COLO829 (cell line): Measurements from ENCODE around the gene IL3RA.
"Not testable (repeated sequence)": the region's sequence is repeated elsewhere in the genome, so short reads cannot be mapped to it uniquely, and the experiment has no call there.

Source experiments
- DNase-seq: peaks from one replicate; pipeline ENCODE4 v3.0.0; 2012; ENCODE audit warnings: low spot score

The IL3RA gene

DNA sequence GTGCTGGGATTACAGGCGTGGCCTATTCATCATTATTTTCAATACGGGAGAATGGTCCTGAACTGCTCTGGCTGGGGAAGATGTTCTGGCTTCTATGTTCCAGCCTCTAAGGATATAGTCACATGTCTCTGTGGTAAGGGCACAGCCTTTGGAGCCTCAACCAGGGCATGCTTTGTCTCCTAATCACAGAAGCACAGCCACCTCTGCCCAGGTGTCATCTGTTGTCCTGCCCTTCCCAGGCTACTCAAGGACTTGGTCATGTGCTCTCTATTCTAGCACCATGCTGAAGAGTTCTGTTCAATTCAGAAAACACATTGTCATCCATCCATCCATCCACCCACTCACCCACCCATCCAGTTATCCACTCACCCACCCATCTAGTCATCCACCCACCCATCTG is 86.6 kb downstream of the IL3RA start:
- DNase-seq = no peak

- DNase-seq = no peak
Measured at GRCh38 chrX:1424147-1424851, 87.7 kb downstream of the IL3RA start.

GRCh38 chrX:1425381-1425780 is 88.8 kb downstream of the IL3RA start:
- no peak for DNase-seq

DNA sequence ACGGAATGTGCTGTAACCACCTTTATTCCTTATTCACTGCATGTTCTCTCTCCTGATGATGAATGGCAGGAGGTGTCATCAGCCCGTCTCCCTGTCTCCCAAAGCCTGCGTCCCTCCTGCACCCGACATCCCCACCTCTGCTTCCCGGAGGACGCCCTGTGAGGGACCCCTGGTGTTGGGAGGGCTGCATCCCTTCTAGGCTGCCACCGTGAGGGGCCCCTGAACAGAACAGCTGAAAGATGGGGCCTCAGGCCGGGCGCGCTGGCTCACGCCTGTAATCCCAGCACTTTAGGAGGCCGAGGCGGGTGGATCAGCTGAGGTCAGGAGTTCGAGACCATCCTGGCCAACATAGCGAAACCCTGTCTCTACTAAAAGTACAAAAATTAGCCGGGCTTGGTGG is 89.7 kb downstream of the IL3RA start:
- not testable (repeated sequence) for DNase-seq

DNA sequence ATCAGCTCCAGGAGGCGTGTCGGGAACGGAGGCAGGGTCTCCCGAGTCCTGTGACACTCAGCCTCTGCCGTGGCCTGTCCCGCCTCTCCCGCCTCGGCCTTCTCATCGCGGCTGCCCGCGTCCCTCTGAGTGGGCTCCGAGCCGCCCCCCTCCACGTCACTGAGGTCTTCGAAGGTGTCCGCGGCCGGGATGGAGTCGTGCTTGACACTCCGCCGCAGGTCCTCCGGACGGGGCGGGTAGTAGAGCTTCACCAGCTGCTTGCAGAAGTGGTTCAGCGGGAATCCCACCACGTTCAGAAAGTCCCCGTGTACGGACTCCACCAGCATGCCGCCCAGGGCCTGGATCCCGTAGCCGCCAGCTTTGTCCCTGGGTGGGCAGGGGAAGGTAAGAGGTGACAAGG is 91.2 kb downstream of the IL3RA start:
- no peak for DNase-seq

GRCh38 chrX:1430451-1430850 is 93.9 kb downstream of the IL3RA start:
- DNase-seq = no peak
